OCI-LY1 (cell line): ENCODE measurements around the gene ASGR2.

ENCODE experiments used
- H2AFZ ChIP-seq: fragments of 200-600 bp; sonication (generic), shearing (Covaris generic); 2 replicates; pipeline ENCODE4 v1.6.0; 2014; ENCODE audit warnings: antibody characterized with exemption, mild to moderate bottlenecking, low read length
- H3F3A ChIP-seq: fragments of 200-600 bp; sonication (generic), shearing (Covaris generic); 2 replicates; pipeline ENCODE4 v1.6.0; 2014; ENCODE audit warnings: mild to moderate bottlenecking, antibody characterized with exemption, low read length, moderate library complexity; ENCODE audit not compliant: insufficient read depth
- H3K27ac ChIP-seq: fragments of 200-600 bp; sonication (generic); 2 replicates; pipeline ENCODE4 v1.5.1; 2014; ENCODE audit warnings: low read length, mixed run types, mild to moderate bottlenecking, low read depth; ENCODE audit not compliant: poor library complexity, severe bottlenecking
- H3K27me3 ChIP-seq: fragments of 200-600 bp; sonication (generic); 2 replicates; pipeline ENCODE4 v1.6.0; 2014; ENCODE audit warnings: antibody characterized with exemption, mild to moderate bottlenecking, low read length, moderate library complexity; ENCODE audit not compliant: insufficient read depth
- H3K36me3 ChIP-seq: fragments of 200-600 bp; sonication (generic); 2 replicates; pipeline ENCODE4 v1.6.1; 2014; ENCODE audit warnings: mild to moderate bottlenecking, antibody characterized with exemption, low read length, moderate library complexity, mixed read lengths; ENCODE audit not compliant: insufficient read depth
- H3K4me1 ChIP-seq: fragments of 200-600 bp; sonication (generic); 2 replicates; pipeline ENCODE4 v1.5.1; 2014; ENCODE audit warnings: mild to moderate bottlenecking, low read length, moderate library complexity; ENCODE audit not compliant: insufficient read depth, severe bottlenecking
- H3K4me2 ChIP-seq: fragments of 200-600 bp; sonication (generic), shearing (Covaris generic); 2 replicates; pipeline ENCODE4 v1.6.1; 2014; ENCODE audit warnings: low read length
- H3K4me3 ChIP-seq: fragments of 200-600 bp; sonication (generic); 2 replicates; pipeline ENCODE4 v1.5.1; 2014; ENCODE audit warnings: low read length, low read depth, mild to moderate bottlenecking, mixed read lengths; ENCODE audit not compliant: poor library complexity, severe bottlenecking
- H3K79me2 ChIP-seq: fragments of 200-600 bp; shearing (Covaris generic); 2 replicates; pipeline ENCODE4 v1.6.1; 2016; ENCODE audit warnings: mixed run types, low read length, mixed read lengths; ENCODE audit not compliant: insufficient read depth
- H3K9ac ChIP-seq: fragments of 200-600 bp; sonication (generic), shearing (Covaris generic); 2 replicates; pipeline ENCODE4 v1.6.1; 2014; ENCODE audit warnings: mild to moderate bottlenecking, low read length, mixed read lengths
- H3K9me2 ChIP-seq: fragments of 200-600 bp; sonication (generic), shearing (Covaris generic); 2 replicates; pipeline ENCODE4 v1.6.1; 2014; ENCODE audit warnings: low read depth, mild to moderate bottlenecking, low read length, mixed read lengths
- H3K9me3 ChIP-seq: fragments of 200-600 bp; shearing (Covaris generic); 2 replicates; pipeline ENCODE4 v1.6.1; 2014; ENCODE audit warnings: low read length, mixed read lengths
- H4K20me1 ChIP-seq: fragments of 200-600 bp; sonication (generic), shearing (Covaris generic); 2 replicates; pipeline ENCODE4 v1.6.0; 2016; ENCODE audit warnings: mild to moderate bottlenecking, low read length; ENCODE audit not compliant: insufficient read depth
- CTCF ChIP-seq: fragments of 200-600 bp; sonication (generic), shearing (Covaris generic); IDR thresholded peaks from 2 replicates; pipeline ENCODE4 v1.5.1; 2017; ENCODE audit warnings: mild to moderate bottlenecking, antibody characterized with exemption, low read length, moderate library complexity, mixed read lengths
- EZH2 ChIP-seq: fragments of 200-600 bp; sonication (generic), shearing (Covaris generic); IDR thresholded peaks from 2 replicates; pipeline ENCODE4 v1.8.0; 2017; ENCODE audit warnings: borderline replicate concordance, mixed run types, mild to moderate bottlenecking, antibody characterized with exemption, low read length, moderate library complexity, mixed read lengths

ASGR2 gene

GRCh38 chr17:7113273-7114071 is 1.1 kb downstream of the ASGR2 start:
- no peak overlapping the region for H3K4me2 ChIP-seq
- H3K79me2 ChIP-seq, result no peaks in the 10 kb centered on the region
- no peak overlapping the region for H3K27ac ChIP-seq
- H3K27me3 ChIP-seq, result no peaks in the 10 kb centered on the region; the same call in 1 of the 2 replicates
- no peak overlapping the region for H2AFZ ChIP-seq
- no peak overlapping the region for H3K4me3 ChIP-seq
- no peaks in the 10 kb centered on the region for H3K36me3 ChIP-seq
- H3K9me3 ChIP-seq, result no peaks in the 10 kb centered on the region
- no peaks in the 10 kb centered on the region for H3K9me2 ChIP-seq
- no peaks in the 10 kb centered on the region for H3K4me1 ChIP-seq
- no peak overlapping the region for H3K9ac ChIP-seq
- TF ChIP-seq CTCF (no peak), EZH2 (no peak)
- H4K20me1 ChIP-seq, result no peaks in the 10 kb centered on the region
- no peaks in the 10 kb centered on the region for H3F3A ChIP-seq

- Histone ChIP-seq H3F3A (no peaks in the 10 kb centered on the region), H3K4me3 (no peak overlapping the region), H3K79me2 (no peaks in the 10 kb centered on the region), H4K20me1 (no peaks in the 10 kb centered on the region), H2AFZ (no peak overlapping the region), H3K9ac (no peak overlapping the region), H3K4me1 (no peaks in the 10 kb centered on the region), H3K4me2 (no peak overlapping the region), H3K36me3 (no peaks in the 10 kb centered on the region), H3K9me2 (no peaks in the 10 kb centered on the region), H3K27me3 (no peaks in the 10 kb centered on the region; the same call in 1 of the 2 replicates), H3K27ac (no peak overlapping the region), H3K9me3 (no peaks in the 10 kb centered on the region)
- TF ChIP-seq CTCF (no peak), EZH2 (no peak)
These were observed 2.0 kb downstream of the ASGR2 start for GRCh38 chr17:7112510-7113108.

- no peaks in the 10 kb centered on the region for H3K79me2 ChIP-seq
- H4K20me1 ChIP-seq, result no peaks in the 10 kb centered on the region
- H3K4me2 ChIP-seq, result no peak overlapping the region
- no peak overlapping the region for H3K9ac ChIP-seq
- TF ChIP-seq CTCF (no peak), EZH2 (no peak)
- H3K27me3 ChIP-seq, result no peaks in the 10 kb centered on the region; the same call in 1 of the 2 replicates
- H3K4me1 ChIP-seq, result no peaks in the 10 kb centered on the region
- H3K9me2 ChIP-seq, result no peaks in the 10 kb centered on the region
- H3F3A ChIP-seq, result no peaks in the 10 kb centered on the region
- no peak overlapping the region for H2AFZ ChIP-seq
- H3K9me3 ChIP-seq, result no peaks in the 10 kb centered on the region
- no peak overlapping the region for H3K4me3 ChIP-seq
- H3K36me3 ChIP-seq, result no peaks in the 10 kb centered on the region
- no peak overlapping the region for H3K27ac ChIP-seq
These were observed 2.7 kb downstream of the ASGR2 start for GRCh38 chr17:7111784-7112509.
